ENCODE data around the gene LPCAT2.

Gene LPCAT2

GRCh38 chr16:55508941-55509931, at the start of gene LPCAT2:
Gene LPCAT2, plus strand, starts transcription at chr16:55509072. Its CDS starts 110 bp downstream, at chr16:55509182.
- peak; percentile 90 for TF ChIP-seq POLR2A (IDR thresholded peaks at IDR 0.05; ENCODE audit: extremely low read depth, insufficient read length)
- no peak for TF ChIP-seq MYC (IDR thresholded peaks at IDR 0.05; ENCODE audit: low read depth, low read length)
- H3K4me3 ChIP-seq (ENCODE audit: low read depth, low read length): peak within 1 kb of the TSS; percentile 66
- peak; percentile 91 for DNase-seq (ENCODE audit: low read depth)

GRCh38 chr16:55462241-55462640, 46.6 kb upstream of the LPCAT2 start:
- no peak overlapping the region for H3K4me3 ChIP-seq (ENCODE audit: low read depth, low read length)
- DNase-seq (ENCODE audit: low read depth): no peak
- TF ChIP-seq MYC (IDR thresholded peaks at IDR 0.05; ENCODE audit: low read depth, low read length) (no peak), POLR2A (IDR thresholded peaks at IDR 0.05; ENCODE audit: extremely low read depth, insufficient read length) (no peak), MAX (IDR thresholded peaks at IDR 0.05; ENCODE audit: low read depth, low read length) (no peak), CTCF (IDR thresholded peaks at IDR 0.05; ENCODE audit: low read depth, low read length) (no peak)

- no peak for DNase-seq (ENCODE audit: low read depth)
- TF ChIP-seq MYC (IDR thresholded peaks at IDR 0.05; ENCODE audit: low read depth, low read length): no peak
- TF ChIP-seq MAX (IDR thresholded peaks at IDR 0.05; ENCODE audit: low read depth, low read length): no peak
- TF ChIP-seq CTCF (IDR thresholded peaks at IDR 0.05; ENCODE audit: low read depth, low read length): no peak
- no peak for TF ChIP-seq POLR2A (IDR thresholded peaks at IDR 0.05; ENCODE audit: extremely low read depth, insufficient read length)
- H3K4me3 ChIP-seq (ENCODE audit: low read depth, low read length): no peak overlapping the region
These were observed 44.5 kb upstream of the LPCAT2 start for GRCh38 chr16:55464375-55464774.

- peak; percentile 88 for DNase-seq (ENCODE audit: low read depth)
- peak; percentile 95 for TF ChIP-seq CTCF (IDR thresholded peaks at IDR 0.05; ENCODE audit: low read depth, low read length)
- TF ChIP-seq MAX (IDR thresholded peaks at IDR 0.05; ENCODE audit: low read depth, low read length): no peak
- no peak for TF ChIP-seq POLR2A (IDR thresholded peaks at IDR 0.05; ENCODE audit: extremely low read depth, insufficient read length)
- no peak overlapping the region for H3K4me3 ChIP-seq (ENCODE audit: low read depth, low read length)
These were observed 43.6 kb upstream of the LPCAT2 start for GRCh38 chr16:55465077-55465896.

GRCh38 chr16:55466209-55466608, 42.7 kb upstream of the LPCAT2 start:
- DNase-seq (ENCODE audit: low read depth): no peak
- TF ChIP-seq MAX (IDR thresholded peaks at IDR 0.05; ENCODE audit: low read depth, low read length) (no peak), CTCF (IDR thresholded peaks at IDR 0.05; ENCODE audit: low read depth, low read length) (no peak), POLR2A (IDR thresholded peaks at IDR 0.05; ENCODE audit: extremely low read depth, insufficient read length) (no peak), MYC (IDR thresholded peaks at IDR 0.05; ENCODE audit: low read depth, low read length) (no peak)
- no peak overlapping the region for H3K4me3 ChIP-seq (ENCODE audit: low read depth, low read length)

- H3K4me3 ChIP-seq (ENCODE audit: low read depth, low read length): no peak overlapping the region
- no peak for DNase-seq (ENCODE audit: low read depth)
- TF ChIP-seq CTCF (IDR thresholded peaks at IDR 0.05; ENCODE audit: low read depth, low read length) (no peak), MYC (IDR thresholded peaks at IDR 0.05; ENCODE audit: low read depth, low read length) (no peak), POLR2A (IDR thresholded peaks at IDR 0.05; ENCODE audit: extremely low read depth, insufficient read length) (no peak)
These were observed 41.0 kb upstream of the LPCAT2 start for GRCh38 chr16:55467898-55468297.

Measured in NB4 (cell line).